ENCODE measurements around the gene PSME2. TPM values are rescaled to one million over a fixed set of nuclear protein-coding genes. Genes with fewer than 3 reads are reported as not detected.
A peak's percentile ranks its signal among the peaks of the same experiment; 100 is the strongest.

Gene PSME2
- total and polyA plus RNA-seq, 2 of the 13 experiments (the other 11 are each of a cell fraction or from before 2014, with no cell fraction given), result 332 to 716 TPM

- peak; percentile 98 for TF ChIP-seq TOE1 (CRISPR knock-in tag; IDR thresholded peaks at IDR 0.05)
- TF ChIP-seq GTF2F1 (IDR thresholded peaks at IDR 0.05; ENCODE audit: low read length), result peak; percentile 91
- peak; percentile 95 for TF ChIP-seq ZBTB38 (CRISPR knock-in tag; IDR thresholded peaks at IDR 0.05)
- no peak for TF ChIP-seq AGO2 (optimal IDR thresholded peaks at IDR 0.05; ENCODE audit: low read depth, low read length)
- no peak for TF ChIP-seq CCAR2 (optimal IDR thresholded peaks at IDR 0.05; ENCODE audit: low read depth, low read length)
- peak; percentile 98 for TF ChIP-seq ZKSCAN8 (CRISPR knock-in tag; IDR thresholded peaks at IDR 0.05; ENCODE audit: borderline replicate concordance)
- TF ChIP-seq BRD4 (CRISPR knock-in tag; IDR thresholded peaks at IDR 0.05), result peak; percentile 99
- TF ChIP-seq ATM (IDR thresholded peaks at IDR 0.05; ENCODE audit: borderline replicate concordance), result peak; percentile 73; the same call in 1 of the 2 replicates
- peak; percentile 99 for TF ChIP-seq ZGPAT (CRISPR knock-in tag; IDR thresholded peaks at IDR 0.05)
- peak; percentile 99 for TF ChIP-seq RAD51 (IDR thresholded peaks at IDR 0.05; ENCODE audit: borderline replicate concordance)
- TF ChIP-seq BATF2 (CRISPR knock-in tag; IDR thresholded peaks at IDR 0.05), result no peak
- TF ChIP-seq FOXP1 (IDR thresholded peaks at IDR 0.05), result peak; percentile 86; the same call in 1 of the 2 replicates
- peak; percentile 89 for TF ChIP-seq FOXP1 (CRISPR knock-in tag; IDR thresholded peaks at IDR 0.05)
- peak; percentile 43 for TF ChIP-seq HOXD1 (CRISPR knock-in tag; IDR thresholded peaks at IDR 0.05)
- no peak for TF ChIP-seq TEAD2 (CRISPR knock-in tag; IDR thresholded peaks at IDR 0.05)
- TF ChIP-seq TGIF2 (CRISPR knock-in tag; IDR thresholded peaks at IDR 0.05), result peak; percentile 98
- peak; percentile 90; the same call in 1 of the 2 replicates for TF ChIP-seq ZBTB4 (CRISPR knock-in tag; IDR thresholded peaks at IDR 0.05; ENCODE audit: borderline replicate concordance)
- TF ChIP-seq CHD2 (IDR thresholded peaks at IDR 0.05; ENCODE audit: low read depth, low read length), result peak; percentile 39
- peak; percentile 87 for TF ChIP-seq ELF1 (CRISPR knock-in tag; IDR thresholded peaks at IDR 0.05)
- peak; percentile 98 for TF ChIP-seq ZSCAN5A (CRISPR knock-in tag; IDR thresholded peaks at IDR 0.05; ENCODE audit: borderline replicate concordance)
- TF ChIP-seq ZNF296 (CRISPR knock-in tag; conservative IDR thresholded peaks at IDR 0.05), result no peak
- no peak; the same call in none of the 2 replicates for TF ChIP-seq STAG1 (CRISPR knock-in tag; IDR thresholded peaks at IDR 0.05)
- no peak for TF ChIP-seq ZUFSP (CRISPR knock-in tag; IDR thresholded peaks at IDR 0.05; ENCODE audit: borderline replicate concordance)
Observed at GRCh38 chr14:24095271-24096068, 50.9 kb downstream of the PSME2 start (continued).
